ENCODE measurements around the gene SNAP47. TPM values are rescaled to one million over a fixed set of nuclear protein-coding genes. Genes with fewer than 3 reads are reported as not detected.

SNAP47 gene
- total and polyA plus RNA-seq, 9 of the 15 experiments (the other 6 are each of a cell fraction or from before 2014, with no cell fraction given) = 2.5 to 41.3 (median 32.6) TPM

- Histone ChIP-seq H2AFZ (ENCODE audit: low read depth, low read length) (no peak overlapping the region), H3K9ac (ENCODE audit: insufficient read depth in 1 of 2, low read depth in 2 of 2, low read length in 2 of 2) (no peak overlapping the region), H3K9me1 (ENCODE audit: control insufficient read depth, insufficient read depth, low read length) (peaks cover 3% of the 10 kb centered on the region), H3K36me3 (ENCODE audit: control insufficient read depth, insufficient read depth, low read length) (peaks cover 47% of the 10 kb centered on the region; the same call in 2 of the 3 replicates), H3K4me1 (replicated peaks in 1 of 2; ENCODE audit: control insufficient read depth in 2 of 2, insufficient read depth in 2 of 2, low read length in 2 of 2) (peaks cover 0 to 7% of the 10 kb centered on the region in 2 experiments; a peak in 1 of 5 replicates), H3K4me2 (ENCODE audit: insufficient read depth, low read length) (no peak overlapping the region), H3K79me2 (ENCODE audit: control insufficient read depth, insufficient read depth, low read length) (no peaks in the 10 kb centered on the region), H3K27ac (ENCODE audit: extremely low read depth, low read depth, low read length) (no peak overlapping the region), H3K27me3 (ENCODE audit: control insufficient read depth in 2 of 2, insufficient read depth in 2 of 2, low read length in 2 of 2) (no peaks in the 10 kb centered on the region), H3K4me3 (no peak overlapping the region), H4K20me1 (replicated peaks; ENCODE audit: control insufficient read depth, insufficient read depth, low read length) (0 out of 2 replicates have a peak, but pooled peaks cover 6% of the 10 kb centered on the region), H3K9me3 (replicated peaks; ENCODE audit: control insufficient read depth, insufficient read depth, low read depth, low read length) (no peaks in the 10 kb centered on the region)
- no peak for FAIRE-seq
- BruUV-seq (replicated peaks) = no TSS peak
- in situ Hi-C loops (cut with MboI) = no loop called here
- CTCF ChIA-PET (ENCODE audit: low intra/inter-chr PET ratio) = no interaction called here
- no peak for TF ChIP-seq DMBX1 (CRISPR knock-in tag; IDR thresholded peaks at IDR 0.05; ENCODE audit: borderline replicate concordance)
- TF ChIP-seq ZC3H4 (CRISPR knock-in tag; IDR thresholded peaks at IDR 0.05; ENCODE audit: borderline replicate concordance) = no peak
- no peak for TF ChIP-seq E2F4 (CRISPR knock-in tag; IDR thresholded peaks at IDR 0.05; ENCODE audit: low read depth)
- TF ChIP-seq E2F5 (CRISPR knock-in tag; IDR thresholded peaks at IDR 0.05) = no peak
- no peak for TF ChIP-seq POLR2A (conservative IDR thresholded peaks at IDR 0.05)
- no peak for ATAC-seq
- DNase-seq (ENCODE audit: extremely low read depth in 1 of 4, low spot score in 3 of 4) = no peak
- POLR2A ChIA-PET = no interaction called here
- intact Hi-C loops (cut with micrococcal nuclease) = no loop called here
- 95% methylated on average over 7 of the region's 7 CpGs for WGBS (ENCODE audit: insufficient coverage, low coverage, missing lambda C conversion rate)
These were observed 36.5 kb downstream of the SNAP47 start for GRCh38 chr1:227771771-227772170.
